ENCODE data around the gene CCDC141.

CCDC141 gene

DNA sequence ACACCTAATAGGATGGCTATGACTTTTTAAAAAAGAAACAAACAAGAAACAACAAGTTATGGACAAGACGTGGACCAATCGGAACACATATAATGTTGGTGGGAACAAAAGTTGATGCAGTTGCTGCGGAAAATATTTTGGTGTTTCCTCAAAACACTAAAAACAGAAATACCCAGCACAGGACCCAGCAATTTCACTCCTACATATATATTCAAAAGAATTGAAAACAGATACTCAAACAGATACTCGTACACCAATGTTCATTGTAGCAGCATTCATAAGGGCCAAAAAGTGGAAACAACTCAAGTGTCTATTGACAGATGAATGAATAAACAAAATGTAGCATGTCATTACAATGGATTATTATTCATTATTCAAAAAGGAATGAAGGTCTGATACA lies 12.1 kb downstream of the CCDC141 start:
- no peak overlapping the region for H3K4me3 ChIP-seq (replicated peaks in 1 of 2; ENCODE audit: low read depth in 2 of 2, low read length in 2 of 2)
- DNase-seq (ENCODE audit: low read depth in 2 of 2): no peak
- TF ChIP-seq, protein P1, sequence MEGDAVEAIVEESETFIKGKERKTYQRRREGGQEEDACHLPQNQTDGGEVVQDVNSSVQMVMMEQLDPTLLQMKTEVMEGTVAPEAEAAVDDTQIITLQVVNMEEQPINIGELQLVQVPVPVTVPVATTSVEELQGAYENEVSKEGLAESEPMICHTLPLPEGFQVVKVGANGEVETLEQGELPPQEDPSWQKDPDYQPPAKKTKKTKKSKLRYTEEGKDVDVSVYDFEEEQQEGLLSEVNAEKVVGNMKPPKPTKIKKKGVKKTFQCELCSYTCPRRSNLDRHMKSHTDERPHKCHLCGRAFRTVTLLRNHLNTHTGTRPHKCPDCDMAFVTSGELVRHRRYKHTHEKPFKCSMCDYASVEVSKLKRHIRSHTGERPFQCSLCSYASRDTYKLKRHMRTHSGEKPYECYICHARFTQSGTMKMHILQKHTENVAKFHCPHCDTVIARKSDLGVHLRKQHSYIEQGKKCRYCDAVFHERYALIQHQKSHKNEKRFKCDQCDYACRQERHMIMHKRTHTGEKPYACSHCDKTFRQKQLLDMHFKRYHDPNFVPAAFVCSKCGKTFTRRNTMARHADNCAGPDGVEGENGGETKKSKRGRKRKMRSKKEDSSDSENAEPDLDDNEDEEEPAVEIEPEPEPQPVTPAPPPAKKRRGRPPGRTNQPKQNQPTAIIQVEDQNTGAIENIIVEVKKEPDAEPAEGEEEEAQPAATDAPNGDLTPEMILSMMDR (IDR thresholded peaks at IDR 0.05; ENCODE audit: low read depth, low read length): no peak

DNA sequence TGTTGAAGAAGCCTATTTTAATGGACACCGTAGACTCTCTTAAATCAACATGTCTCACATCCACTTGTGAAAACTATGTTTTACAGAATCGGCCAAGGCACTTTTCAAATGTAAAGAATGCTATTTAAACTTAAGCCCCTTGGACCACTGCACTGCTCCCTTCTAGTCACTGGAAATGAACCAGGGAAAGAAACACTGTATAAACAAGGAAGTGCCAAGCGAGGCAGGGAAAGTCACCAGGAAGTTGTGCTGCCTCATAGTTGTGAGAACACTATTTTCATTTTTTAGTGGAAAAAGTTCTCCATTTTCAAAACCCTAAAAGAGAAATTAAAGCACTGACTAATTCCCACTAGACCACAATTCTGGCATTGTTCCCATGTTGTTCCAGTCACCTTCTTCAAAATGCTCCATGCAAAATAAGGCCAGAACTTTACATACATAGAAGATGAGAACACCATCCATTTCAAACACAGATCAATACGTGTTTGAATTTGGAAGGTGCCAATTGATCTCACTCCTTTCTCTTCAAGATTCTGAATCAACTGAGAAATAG lies 13.5 kb downstream of the CCDC141 start:
- TF ChIP-seq, protein P1 (IDR thresholded peaks at IDR 0.05; ENCODE audit: low read depth, low read length): no peak
- DNase-seq (ENCODE audit: low read depth in 2 of 2): no peak
- no peak overlapping the region for H3K4me3 ChIP-seq (replicated peaks in 1 of 2; ENCODE audit: low read depth in 2 of 2, low read length in 2 of 2)

DNA sequence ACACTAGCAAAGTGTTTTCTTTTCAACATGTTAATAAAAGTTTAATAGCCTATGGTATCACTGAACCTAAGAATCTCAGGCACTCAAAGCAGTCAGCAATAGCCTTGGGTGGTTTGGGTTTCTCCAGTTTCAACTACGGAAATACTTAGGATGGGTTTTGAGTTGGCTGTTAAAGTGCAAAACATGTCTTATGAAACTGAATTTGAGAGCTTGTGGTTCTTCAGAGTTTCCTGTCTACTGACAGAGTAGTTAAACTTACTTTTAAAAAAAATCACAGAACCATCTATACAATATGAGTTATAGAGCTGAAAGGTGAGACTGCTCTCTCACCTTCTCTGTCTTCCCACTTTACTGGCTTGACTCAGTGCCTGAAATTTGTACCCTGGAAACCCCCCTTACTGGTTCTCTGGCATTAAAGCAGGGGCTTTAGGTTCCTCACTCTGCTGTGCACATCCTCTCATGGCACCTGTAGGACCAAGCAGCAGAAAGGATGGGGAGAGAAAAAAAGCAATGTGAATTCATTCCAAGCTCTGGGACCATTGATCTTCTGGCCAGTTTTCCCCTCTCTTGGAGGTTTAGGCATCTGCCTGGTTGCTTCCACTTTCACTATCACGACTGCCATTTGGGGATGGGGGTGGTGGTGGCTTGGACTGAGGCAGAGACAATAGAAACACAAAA lies 18.1 kb downstream of the CCDC141 start:
- peak in 1 of 2 donors; percentile 6 for DNase-seq (ENCODE audit: low read depth in 2 of 2)
- no peak overlapping the region for H3K4me3 ChIP-seq (replicated peaks in 1 of 2; ENCODE audit: low read depth in 2 of 2, low read length in 2 of 2)
- TF ChIP-seq, protein P1 (IDR thresholded peaks at IDR 0.05; ENCODE audit: low read depth, low read length): no peak

DNA sequence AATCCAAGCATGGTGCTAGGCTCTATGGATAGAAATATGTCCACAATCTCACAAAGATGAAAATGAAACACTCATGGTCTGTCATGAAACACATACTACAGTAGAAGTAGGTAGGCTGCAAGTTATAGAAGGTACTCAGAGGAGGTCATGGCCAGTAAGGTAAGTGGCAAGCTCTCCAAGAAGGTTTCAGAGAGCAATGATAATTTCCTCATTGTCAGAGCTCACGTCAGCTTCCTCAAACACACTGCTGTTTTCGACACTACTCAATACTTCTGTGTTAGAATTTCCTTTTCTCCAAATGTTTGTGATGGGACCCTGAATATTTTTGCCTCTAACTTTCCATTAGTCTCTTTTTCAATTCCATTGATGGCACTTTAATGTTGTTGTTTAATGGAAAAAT lies 25.5 kb downstream of the CCDC141 start:
- TF ChIP-seq, protein P1 (IDR thresholded peaks at IDR 0.05; ENCODE audit: low read depth, low read length): no peak
- no peak overlapping the region for H3K4me3 ChIP-seq (replicated peaks in 1 of 2; ENCODE audit: low read depth in 2 of 2, low read length in 2 of 2)
- DNase-seq (ENCODE audit: low read depth in 2 of 2): no peak

DNA sequence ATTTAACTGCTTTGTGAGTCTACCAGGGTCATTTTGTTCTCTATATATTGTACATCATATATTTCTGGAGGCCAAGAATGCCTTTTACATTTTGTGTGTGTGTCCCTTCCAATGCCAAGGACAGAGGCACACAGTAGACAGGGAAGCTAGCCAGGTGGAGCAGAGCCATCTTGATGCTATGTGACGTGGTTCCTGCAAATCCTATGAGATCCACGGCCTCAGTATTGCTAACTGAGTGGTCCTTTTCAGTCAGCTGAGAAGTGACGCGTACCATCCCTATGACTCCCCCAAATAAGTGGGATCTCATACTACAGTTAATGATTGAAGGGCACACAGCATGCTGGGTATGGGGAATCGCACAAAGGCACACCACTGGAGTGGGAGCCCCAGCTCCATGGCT lies 27.3 kb downstream of the CCDC141 start:
- no peak overlapping the region for H3K4me3 ChIP-seq (replicated peaks in 1 of 2; ENCODE audit: low read depth in 2 of 2, low read length in 2 of 2)
- TF ChIP-seq, protein P1 (IDR thresholded peaks at IDR 0.05; ENCODE audit: low read depth, low read length): no peak
- DNase-seq (ENCODE audit: low read depth in 2 of 2): no peak

DNA sequence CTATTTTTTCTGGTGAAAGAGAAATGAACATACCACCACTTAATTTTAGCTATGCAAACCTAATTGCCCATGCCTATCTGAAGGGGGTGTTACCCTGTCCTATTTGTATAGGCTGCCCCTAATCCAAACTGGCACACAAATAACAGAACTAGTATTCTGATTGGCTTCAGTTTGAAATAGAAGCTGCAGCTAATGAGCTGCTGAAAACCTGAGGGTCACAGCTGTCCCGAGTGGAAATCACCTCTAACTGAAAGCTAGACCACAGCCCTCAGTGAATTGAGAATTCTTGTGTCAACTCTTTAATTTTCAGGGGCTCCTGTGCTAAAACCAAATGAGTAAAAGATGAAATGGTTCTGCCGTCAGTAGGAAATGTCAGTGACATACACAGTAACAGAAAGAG lies 28.7 kb downstream of the CCDC141 start:
- TF ChIP-seq, protein P1 (IDR thresholded peaks at IDR 0.05; ENCODE audit: low read depth, low read length): no peak
- DNase-seq (ENCODE audit: low read depth in 2 of 2): no peak
- H3K4me3 ChIP-seq (replicated peaks in 1 of 2; ENCODE audit: low read depth in 2 of 2, low read length in 2 of 2): no peak overlapping the region
